ENCODE measurements around the gene CD48.
"Not testable (repeated sequence)": the region's sequence is repeated elsewhere in the genome, so short reads cannot be mapped to it uniquely, and the experiment has no call there.

Gene CD48

GRCh38 chr1:160713161-160713560 is 1.5 kb upstream of the CD48 start:
- DNase-seq (ENCODE audit: low read depth), result no peak

GRCh38 chr1:160712525-160713080 is 981 bp upstream of the CD48 start:
- peak; percentile 41 for DNase-seq (ENCODE audit: low read depth)

GRCh38 chr1:160711276-160711601 is 383 bp downstream of the CD48 start:
- no peak for DNase-seq (ENCODE audit: low read depth)

- no peak for DNase-seq (ENCODE audit: low read depth)
These were observed 937 bp downstream of the CD48 start for GRCh38 chr1:160710517-160711252.

GRCh38 chr1:160709715-160710114 is 1.9 kb downstream of the CD48 start:
- no peak for DNase-seq (ENCODE audit: low read depth)

- peak; percentile 42 for DNase-seq (ENCODE audit: low read depth)
These were observed 2.8 kb downstream of the CD48 start for GRCh38 chr1:160708801-160709200.

- DNase-seq (ENCODE audit: low read depth), result no peak
These were observed 3.5 kb downstream of the CD48 start for GRCh38 chr1:160708118-160708517.

GRCh38 chr1:160707236-160708064 is 4.2 kb downstream of the CD48 start:
- peak; percentile 13 for DNase-seq (ENCODE audit: low read depth)

- no peak for DNase-seq (ENCODE audit: low read depth)
These were observed 4.9 kb downstream of the CD48 start for GRCh38 chr1:160706526-160707235.

- no peak for DNase-seq (ENCODE audit: low read depth)
These were observed 5.9 kb downstream of the CD48 start for GRCh38 chr1:160705742-160706141.

- not testable (repeated sequence) for DNase-seq (ENCODE audit: low read depth)
These were observed 6.4 kb downstream of the CD48 start for GRCh38 chr1:160705212-160705621.

- DNase-seq (ENCODE audit: low read depth), result no peak
These were observed 7.4 kb downstream of the CD48 start for GRCh38 chr1:160704250-160704649.

- no peak for DNase-seq (ENCODE audit: low read depth)
These were observed 9.5 kb downstream of the CD48 start for GRCh38 chr1:160702100-160702499.

- DNase-seq (ENCODE audit: low read depth), result not testable (repeated sequence)
These were observed 19.2 kb downstream of the CD48 start for GRCh38 chr1:160692390-160692789.

GRCh38 chr1:160685266-160685665 is 26.4 kb downstream of the CD48 start:
- no peak for DNase-seq (ENCODE audit: low read depth)

GRCh38 chr1:160682983-160683865 is 28.4 kb downstream of the CD48 start:
- DNase-seq (ENCODE audit: low read depth), result no peak

- DNase-seq (ENCODE audit: low read depth), result no peak
These were observed 29.8 kb downstream of the CD48 start for GRCh38 chr1:160681891-160682140.

GRCh38 chr1:160681066-160681890 is 30.3 kb downstream of the CD48 start:
- peak; percentile 63 for DNase-seq (ENCODE audit: low read depth)

- DNase-seq (ENCODE audit: low read depth), result no peak
These were observed 31.2 kb downstream of the CD48 start for GRCh38 chr1:160680399-160680798.

GRCh38 chr1:160679893-160680292 is 31.7 kb downstream of the CD48 start:
- DNase-seq (ENCODE audit: low read depth), result no peak
